ENCODE data around the gene HS6ST3. TPM values are rescaled to one million over a fixed set of nuclear protein-coding genes. Genes with fewer than 3 reads are reported as not detected.

HS6ST3 gene
- total RNA-seq, 1 donor, result not detected

- H3K4me3 ChIP-seq (ENCODE audit: low read depth, low read length), result no peak overlapping the region
- no peak for TF ChIP-seq CTCF (IDR thresholded peaks at IDR 0.05; ENCODE audit: insufficient read depth, low read depth, low read length)
- no peak for DNase-seq (ENCODE audit: low read depth)
Observed at GRCh38 chr13:96710166-96710862, 620.4 kb downstream of the HS6ST3 start.

- no peak for TF ChIP-seq CTCF (IDR thresholded peaks at IDR 0.05; ENCODE audit: insufficient read depth, low read depth, low read length)
- DNase-seq (ENCODE audit: low read depth), result no peak
- H3K4me3 ChIP-seq (ENCODE audit: low read depth, low read length), result no peak overlapping the region
Observed at GRCh38 chr13:96720446-96720845, 630.5 kb downstream of the HS6ST3 start.

GRCh38 chr13:96726651-96727050 is 636.7 kb downstream of the HS6ST3 start:
- no peak overlapping the region for H3K4me3 ChIP-seq (ENCODE audit: low read depth, low read length)
- DNase-seq (ENCODE audit: low read depth), result no peak
- TF ChIP-seq CTCF (IDR thresholded peaks at IDR 0.05; ENCODE audit: insufficient read depth, low read depth, low read length), result no peak

GRCh38 chr13:96728463-96728862 is 638.6 kb downstream of the HS6ST3 start:
- no peak overlapping the region for H3K4me3 ChIP-seq (ENCODE audit: low read depth, low read length)
- no peak for DNase-seq (ENCODE audit: low read depth)
- no peak for TF ChIP-seq CTCF (IDR thresholded peaks at IDR 0.05; ENCODE audit: insufficient read depth, low read depth, low read length)

- no peak for DNase-seq (ENCODE audit: low read depth)
- H3K4me3 ChIP-seq (ENCODE audit: low read depth, low read length), result no peak overlapping the region
- TF ChIP-seq CTCF (IDR thresholded peaks at IDR 0.05; ENCODE audit: insufficient read depth, low read depth, low read length), result no peak
Observed at GRCh38 chr13:96730676-96731075, 640.8 kb downstream of the HS6ST3 start.

- DNase-seq (ENCODE audit: low read depth), result no peak
- no peak for TF ChIP-seq CTCF (IDR thresholded peaks at IDR 0.05; ENCODE audit: insufficient read depth, low read depth, low read length)
- H3K4me3 ChIP-seq (ENCODE audit: low read depth, low read length), result no peak overlapping the region
Observed at GRCh38 chr13:96734499-96734898, 644.6 kb downstream of the HS6ST3 start.

GRCh38 chr13:96741779-96742178 is 651.9 kb downstream of the HS6ST3 start:
- DNase-seq (ENCODE audit: low read depth), result no peak
- no peak for TF ChIP-seq CTCF (IDR thresholded peaks at IDR 0.05; ENCODE audit: insufficient read depth, low read depth, low read length)

More at GRCh38 chr13:96741779-96742178, 651.9 kb downstream of the HS6ST3 start:
- H3K4me3 ChIP-seq (ENCODE audit: low read depth, low read length), result no peak overlapping the region
